Measurements from ENCODE around the gene MRC2. TPM values are rescaled to one million over a fixed set of nuclear protein-coding genes. Genes with fewer than 3 reads are reported as not detected.

Gene MRC2
- total RNA-seq, 2 donors from 2014 or later: 57.5 to 60.6 TPM

- intact Hi-C loops (cut with DNase I): no loop called here
- peak; percentile 84 for DNase-seq
- ATAC-seq: peak; percentile 70 to 74
These were observed 26.6 kb downstream of the MRC2 start for GRCh38 chr17:62653826-62654761.

- intact Hi-C loops (cut with DNase I): no loop called here
- DNase-seq (no peak), ATAC-seq (no peak)
These were observed 28.2 kb downstream of the MRC2 start for GRCh38 chr17:62655656-62656055.

GRCh38 chr17:62656446-62656845 is 29.0 kb downstream of the MRC2 start:
- no peak for DNase-seq
- intact Hi-C loops (cut with DNase I): no loop called here

GRCh38 chr17:62657145-62657665 is 29.7 kb downstream of the MRC2 start:
- ATAC-seq (no peak), DNase-seq (no peak)
- intact Hi-C loops (cut with DNase I): no loop called here

More at GRCh38 chr17:62656446-62656845, 29.0 kb downstream of the MRC2 start:
- no peak for ATAC-seq

- intact Hi-C loops (cut with DNase I): no loop called here
- DNase-seq (no peak), ATAC-seq (no peak)
These were observed 30.2 kb downstream of the MRC2 start for GRCh38 chr17:62657690-62658089.

- intact Hi-C loops (cut with DNase I): no loop called here
- ATAC-seq: no peak
These were observed 30.9 kb downstream of the MRC2 start for GRCh38 chr17:62658136-62658920.

GRCh38 chr17:62660629-62661118 is 33.2 kb downstream of the MRC2 start:
- intact Hi-C loops (cut with DNase I): no loop called here
- DNase-seq: no peak
- ATAC-seq: no peak

More at GRCh38 chr17:62658136-62658920, 30.9 kb downstream of the MRC2 start:
- DNase-seq: no peak

- ATAC-seq (no peak), DNase-seq (no peak)
- intact Hi-C loops (cut with DNase I): no loop called here
These were observed 33.9 kb downstream of the MRC2 start for GRCh38 chr17:62661337-62661736.

GRCh38 chr17:62662855-62663254 is 35.4 kb downstream of the MRC2 start:
- DNase-seq: no peak
- ATAC-seq: no peak
- intact Hi-C loops (cut with DNase I): no loop called here

- intact Hi-C loops (cut with DNase I): no loop called here
- ATAC-seq: no peak
- no peak for DNase-seq
These were observed 35.8 kb downstream of the MRC2 start for GRCh38 chr17:62663304-62663703.

GRCh38 chr17:62664336-62665120 is 37.1 kb downstream of the MRC2 start:
- no peak for ATAC-seq

GRCh38 chr17:62665599-62665998 is 38.1 kb downstream of the MRC2 start:
- ATAC-seq: no peak
- DNase-seq: no peak
- intact Hi-C loops (cut with DNase I): no loop called here

More at GRCh38 chr17:62664336-62665120, 37.1 kb downstream of the MRC2 start:
- no peak for DNase-seq
- intact Hi-C loops (cut with DNase I): no loop called here

GRCh38 chr17:62666061-62666800 is 38.8 kb downstream of the MRC2 start:
- ATAC-seq: no peak
- no peak for DNase-seq
- intact Hi-C loops (cut with DNase I): no loop called here

- DNase-seq (no peak), ATAC-seq (no peak)
- intact Hi-C loops (cut with DNase I): no loop called here
These were observed 39.5 kb downstream of the MRC2 start for GRCh38 chr17:62666801-62667591.

GRCh38 chr17:62668091-62668804 is 40.8 kb downstream of the MRC2 start:
- no peak for ATAC-seq
- intact Hi-C loops (cut with DNase I): no loop called here
- no peak for DNase-seq

GRCh38 chr17:62670202-62670821 is 42.8 kb downstream of the MRC2 start:
- no peak for DNase-seq
- intact Hi-C loops (cut with DNase I): loop anchor here (10.0 kb wide), 1 partner anchor 734 kb away; no protein-coding TSS in a partner anchor
- peak in 1 of 2 donors; percentile 11 for ATAC-seq

Data from left cardiac atrium (tissue), 4 donors.